Measurements from ENCODE around the gene PHIP. TPM values are rescaled to one million over a fixed set of nuclear protein-coding genes. Genes with fewer than 3 reads are reported as not detected.

PHIP gene
- total RNA-seq, 4 donors from 2014 or later = 17.1 to 38.5 (median 25.7) TPM

DNA sequence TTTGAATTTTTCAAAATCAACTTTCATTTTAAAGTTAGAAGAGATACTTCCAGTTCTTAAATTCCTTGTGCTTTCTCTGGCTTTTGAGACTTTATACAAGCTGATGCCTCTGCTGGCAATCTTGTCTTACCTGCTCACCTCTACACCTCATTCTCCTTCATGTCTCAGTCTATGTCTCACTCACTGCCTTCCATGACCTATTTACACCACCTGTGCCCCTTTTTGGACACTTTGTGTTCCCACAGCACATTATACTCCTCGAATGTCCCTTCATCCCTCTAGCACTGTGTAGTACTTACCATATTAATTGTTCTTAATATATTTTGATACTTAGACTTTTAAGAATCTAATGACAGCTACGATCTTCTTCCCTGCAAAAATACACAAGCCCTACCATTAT is 15.3 kb downstream of the PHIP start:
- no peak for TF ChIP-seq POLR2A (IDR thresholded peaks at IDR 0.05)
- no peak for TF ChIP-seq EP300 (IDR thresholded peaks at IDR 0.05)
- TF ChIP-seq POLR2AphosphoS5 (IDR thresholded peaks at IDR 0.05) = no peak
- H3K36me3 ChIP-seq = peaks cover 16% of the 10 kb centered on the region
- 90% methylated on average over 2 of the region's 2 CpGs for WGBS
- no peak overlapping the region for H3K4me3 ChIP-seq
- H3K27ac ChIP-seq = no peak overlapping the region
- H3K27me3 ChIP-seq = no peaks in the 10 kb centered on the region
- no peaks in the 10 kb centered on the region for H3K9me3 ChIP-seq
- DNase-seq (ENCODE audit: low spot score in 2 of 2) = no peak
- H3K4me1 ChIP-seq = peaks cover 4% of the 10 kb centered on the region

DNA sequence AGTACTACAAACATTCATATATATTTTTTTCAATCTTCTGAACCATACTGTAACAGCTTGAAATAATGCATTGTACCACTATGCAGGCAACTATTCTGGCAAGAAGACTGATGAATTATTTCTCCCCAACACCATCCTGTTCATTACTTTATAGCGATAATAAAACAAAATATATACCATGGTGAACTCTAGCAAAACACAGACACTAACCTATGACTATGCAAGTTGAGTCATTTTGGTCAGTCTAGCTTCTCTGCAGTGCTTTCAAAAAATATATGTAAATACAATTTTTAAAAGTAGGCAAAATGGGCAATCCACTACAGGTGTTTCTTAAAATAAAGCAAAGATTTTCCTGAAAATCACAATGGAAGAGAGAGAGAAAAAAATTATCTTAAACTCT is 20.3 kb downstream of the PHIP start:
- Histone ChIP-seq H3K4me1 (no peaks in the 10 kb centered on the region), H3K27me3 (no peaks in the 10 kb centered on the region), H3K27ac (no peak overlapping the region), H3K4me3 (no peak overlapping the region), H3K9me3 (no peaks in the 10 kb centered on the region), H3K36me3 (peaks cover 42% of the 10 kb centered on the region)
- TF ChIP-seq, protein P1, sequence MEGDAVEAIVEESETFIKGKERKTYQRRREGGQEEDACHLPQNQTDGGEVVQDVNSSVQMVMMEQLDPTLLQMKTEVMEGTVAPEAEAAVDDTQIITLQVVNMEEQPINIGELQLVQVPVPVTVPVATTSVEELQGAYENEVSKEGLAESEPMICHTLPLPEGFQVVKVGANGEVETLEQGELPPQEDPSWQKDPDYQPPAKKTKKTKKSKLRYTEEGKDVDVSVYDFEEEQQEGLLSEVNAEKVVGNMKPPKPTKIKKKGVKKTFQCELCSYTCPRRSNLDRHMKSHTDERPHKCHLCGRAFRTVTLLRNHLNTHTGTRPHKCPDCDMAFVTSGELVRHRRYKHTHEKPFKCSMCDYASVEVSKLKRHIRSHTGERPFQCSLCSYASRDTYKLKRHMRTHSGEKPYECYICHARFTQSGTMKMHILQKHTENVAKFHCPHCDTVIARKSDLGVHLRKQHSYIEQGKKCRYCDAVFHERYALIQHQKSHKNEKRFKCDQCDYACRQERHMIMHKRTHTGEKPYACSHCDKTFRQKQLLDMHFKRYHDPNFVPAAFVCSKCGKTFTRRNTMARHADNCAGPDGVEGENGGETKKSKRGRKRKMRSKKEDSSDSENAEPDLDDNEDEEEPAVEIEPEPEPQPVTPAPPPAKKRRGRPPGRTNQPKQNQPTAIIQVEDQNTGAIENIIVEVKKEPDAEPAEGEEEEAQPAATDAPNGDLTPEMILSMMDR (IDR thresholded peaks at IDR 0.05) = no peak
- TF ChIP-seq POLR2AphosphoS5 (IDR thresholded peaks at IDR 0.05) (no peak), EP300 (IDR thresholded peaks at IDR 0.05) (no peak), POLR2A (IDR thresholded peaks at IDR 0.05) (no peak)
- DNase-seq (ENCODE audit: low spot score in 2 of 2) = no peak
- 98% methylated on average over 1 of the region's 1 CpG for WGBS

DNA sequence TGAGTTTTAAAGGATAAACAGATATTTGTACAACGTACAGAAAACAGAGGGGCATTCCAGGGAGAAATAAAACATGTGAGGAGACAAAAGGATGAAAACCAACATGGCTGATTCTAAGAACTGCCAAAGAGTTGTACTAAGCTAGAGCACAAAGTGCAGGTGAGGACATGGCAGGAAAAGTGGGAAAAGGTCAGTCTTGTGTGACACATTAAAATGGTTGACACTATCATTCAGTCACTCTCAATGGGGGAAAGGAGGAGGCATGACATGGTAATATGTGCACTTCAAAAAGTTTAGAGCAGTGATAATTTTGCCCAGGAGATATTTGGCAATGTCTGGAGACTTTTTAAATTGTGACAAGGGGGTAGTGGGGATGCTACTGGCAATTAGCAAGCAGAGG is 21.8 kb downstream of the PHIP start:
- H3K4me3 ChIP-seq = no peak overlapping the region
- H3K9me3 ChIP-seq = no peaks in the 10 kb centered on the region
- no peak for DNase-seq (ENCODE audit: low spot score in 2 of 2)
- H3K27ac ChIP-seq = no peak overlapping the region
- WGBS = 96% methylated on average over 1 of the region's 1 CpG
- TF ChIP-seq EP300 (IDR thresholded peaks at IDR 0.05) (no peak), POLR2A (IDR thresholded peaks at IDR 0.05) (no peak), POLR2AphosphoS5 (IDR thresholded peaks at IDR 0.05) (no peak)
- TF ChIP-seq, protein P1 (IDR thresholded peaks at IDR 0.05) = no peak
- H3K4me1 ChIP-seq = no peaks in the 10 kb centered on the region
- H3K36me3 ChIP-seq = peaks cover 53% of the 10 kb centered on the region
- no peaks in the 10 kb centered on the region for H3K27me3 ChIP-seq

DNA sequence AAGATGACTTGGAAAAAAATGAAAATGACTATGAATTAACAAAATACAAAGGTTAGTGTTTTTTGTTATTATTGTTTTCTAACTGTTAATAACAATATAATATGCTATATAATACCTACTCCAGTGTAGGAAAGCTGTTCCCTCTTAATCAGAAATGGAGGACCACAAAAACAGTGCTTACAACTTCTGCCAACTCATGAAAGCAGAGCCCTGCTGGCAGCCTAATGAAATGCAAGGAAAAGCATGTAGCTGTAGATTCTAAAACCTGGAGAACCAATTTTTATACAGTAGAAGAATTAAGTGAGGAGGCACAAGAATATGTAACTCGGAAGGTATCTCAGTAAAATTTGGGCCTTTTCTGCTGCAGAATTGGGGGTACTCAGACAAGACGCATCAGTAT is 29.4 kb downstream of the PHIP start:
- no peak for DNase-seq (ENCODE audit: low spot score in 2 of 2)
- TF ChIP-seq EP300 (IDR thresholded peaks at IDR 0.05) = no peak
- TF ChIP-seq POLR2AphosphoS5 (IDR thresholded peaks at IDR 0.05) = no peak
- TF ChIP-seq, protein P1 (IDR thresholded peaks at IDR 0.05) = peak in 1 of 2 donors; percentile 29
- 97% methylated on average over 2 of the region's 2 CpGs for WGBS
- Histone ChIP-seq H3K9me3 (no peaks in the 10 kb centered on the region), H3K4me1 (no peaks in the 10 kb centered on the region), H3K27me3 (no peaks in the 10 kb centered on the region), H3K4me3 (no peak overlapping the region), H3K27ac (no peak overlapping the region), H3K36me3 (peaks cover 20% of the 10 kb centered on the region)

DNA sequence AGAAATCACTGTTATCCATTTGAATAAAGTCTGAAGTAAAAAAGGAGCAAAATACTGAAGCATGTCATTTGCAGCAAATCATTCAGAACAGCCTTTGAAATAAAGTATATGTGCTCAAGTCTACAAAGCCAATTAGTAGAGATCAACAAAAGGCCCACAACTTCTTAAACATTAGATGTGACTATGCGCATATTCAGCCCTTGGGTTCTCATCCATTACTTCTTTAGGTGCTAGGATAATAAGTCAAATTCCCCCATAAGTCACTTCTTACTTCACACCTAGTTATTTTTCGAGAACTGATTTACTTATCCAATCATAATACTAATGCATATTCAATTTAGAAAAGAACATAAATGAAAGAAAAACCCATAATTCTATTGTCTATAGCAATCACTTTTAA is 31.0 kb downstream of the PHIP start:
- H3K9me3 ChIP-seq = no peaks in the 10 kb centered on the region
- 95% methylated on average over 2 of the region's 2 CpGs for WGBS

More for the DNA sequence above, 31.0 kb downstream of the PHIP start:
- Histone ChIP-seq H3K36me3 (peaks cover 7% of the 10 kb centered on the region), H3K27me3 (no peaks in the 10 kb centered on the region), H3K4me3 (no peak overlapping the region), H3K27ac (no peak overlapping the region), H3K4me1 (peaks cover 3% of the 10 kb centered on the region)
- no peak for DNase-seq (ENCODE audit: low spot score in 2 of 2)
- TF ChIP-seq EP300 (IDR thresholded peaks at IDR 0.05) (no peak), POLR2A (IDR thresholded peaks at IDR 0.05) (no peak), POLR2AphosphoS5 (IDR thresholded peaks at IDR 0.05) (no peak)
- TF ChIP-seq, protein P1 (IDR thresholded peaks at IDR 0.05) = no peak

All from suprapubic skin (tissue), 4 donors.